H1 (cell line): ENCODE data around the gene VSTM2B. TPM values are rescaled to one million over a fixed set of nuclear protein-coding genes. Genes with fewer than 3 reads are reported as not detected.

Experiments used
- CTCF ChIA-PET: fragments of 300-600 bp; sonication (Branson Sonifier 250); formaldehyde crosslinking; loops from one replicate; lab custom pipeline; 2021; ENCODE audit not compliant: partially characterized antibody; lab: Charles Lee
- POLR2A ChIA-PET: fragments of 300-600 bp; sonication (Branson Sonifier 250); formaldehyde crosslinking; loops from one replicate; lab custom pipeline; 2021; ENCODE audit warnings: inconsistent platforms; ENCODE audit not compliant: partially characterized antibody; lab: Charles Lee
- DNase-seq, 2 experiments: peaks; one replicate each; pipeline versions ENCODE4 v3.0.0 to v3.0.0-alpha.2; 2010 to 2022; ENCODE audit warnings: low spot score in 2 of 2, low read depth in 1 of 2, mixed read lengths in 1 of 2
- FAIRE-seq: peaks from 2 replicates; lab custom pipeline; 2011; peaks lifted over from hg19 to GRCh38; lab: Jason Lieb, UNC
- H2AFZ ChIP-seq: 2 replicates; pipeline ENCODE4 v1.8.1; 2012; ENCODE audit warnings: low read length, inconsistent platforms
- H2AK5ac ChIP-seq: 2 replicates; pipeline ENCODE4 v1.6.1; 2013; ENCODE audit warnings: low read depth, low read length
- H2BK120ac ChIP-seq: replicated peaks from 2 replicates; pipeline ENCODE3; 2013; ENCODE audit warnings: low read depth, low read length, inconsistent platforms
- H2BK12ac ChIP-seq: 2 replicates; pipeline ENCODE4 v1.6.1; 2013; ENCODE audit warnings: low read depth, low read length
- H2BK15ac ChIP-seq: 2 replicates; pipeline ENCODE4 v1.6.1; 2013; ENCODE audit warnings: low read length
- H2BK20ac ChIP-seq: 2 replicates; pipeline ENCODE4 v1.6.1; 2013; ENCODE audit warnings: low read length
- H2BK5ac ChIP-seq: 2 replicates; pipeline ENCODE4 v1.6.1; 2013; ENCODE audit warnings: low read depth, low read length
- H3K14ac ChIP-seq: 2 replicates; pipeline ENCODE4 v1.6.1; 2013; ENCODE audit warnings: inconsistent platforms; ENCODE audit not compliant: insufficient read length
- H3K18ac ChIP-seq: 2 replicates; pipeline ENCODE4 v1.6.1; 2013; ENCODE audit warnings: low read length; ENCODE audit errors: extremely low read depth
- H3K23ac ChIP-seq: 2 replicates; pipeline ENCODE4 v1.6.1; 2013; ENCODE audit warnings: inconsistent platforms; ENCODE audit not compliant: insufficient read length
- H3K23me2 ChIP-seq: 2 replicates; pipeline ENCODE4 v1.6.1; 2013; ENCODE audit warnings: low read depth, low read length
- H3K27ac ChIP-seq: 2 replicates; pipeline ENCODE4 v1.6.1; 2011; ENCODE audit warnings: low read depth, low read length, inconsistent platforms
- H3K27me3 ChIP-seq, 4 experiments: replicated peaks in 1 of 4; 1 replicate in 1 of 4; 2 replicates in 3 of 4; pipeline versions ENCODE4 v1.6.1 to v1.8.1; 2011 to 2013; ENCODE audit warnings: low read length in 3 of 4, mild to moderate bottlenecking in 3 of 4, inconsistent platforms in 2 of 4, mixed read lengths in 2 of 4, moderate library complexity in 1 of 4; ENCODE audit not compliant: control insufficient read depth in 3 of 4, insufficient read depth in 3 of 4; ENCODE audit errors: extremely low read depth in 1 of 4
- H3K36me3 ChIP-seq, 4 experiments: 2 replicates each; pipeline versions ENCODE4 v1.6.1 to v1.8.1; 2011 to 2013; ENCODE audit warnings: mild to moderate bottlenecking in 4 of 4, low read length in 3 of 4, moderate library complexity in 2 of 4, control low read depth in 1 of 4, inconsistent platforms in 1 of 4; ENCODE audit not compliant: insufficient read depth in 4 of 4, control insufficient read depth in 2 of 4
- H3K4ac ChIP-seq: replicated peaks from 2 replicates; pipeline ENCODE3; 2013; ENCODE audit warnings: low read length, low read depth, mixed read lengths, inconsistent platforms; ENCODE audit not compliant: insufficient read length
- H3K4me1 ChIP-seq, 4 experiments: replicated peaks in 1 of 4; 1 replicate in 1 of 4; 2 replicates in 3 of 4; pipeline versions ENCODE4 v1.6.1 to v1.8.1; 2011 to 2013; ENCODE audit warnings: low read length in 3 of 4, inconsistent platforms in 2 of 4, mixed read lengths in 1 of 4; ENCODE audit not compliant: insufficient read depth in 4 of 4, control insufficient read depth in 3 of 4
- H3K4me2 ChIP-seq, 2 experiments: 2 replicates each; pipeline versions ENCODE4 v1.6.1 to v1.8.1; 2011 to 2013; ENCODE audit warnings: low read depth in 2 of 2, low read length in 2 of 2, control low read depth in 1 of 2, inconsistent platforms in 1 of 2, mild to moderate bottlenecking in 1 of 2; ENCODE audit not compliant: insufficient read depth in 1 of 2
- H3K4me3 ChIP-seq, 4 experiments: fragments of 200-600, 300-600 bp in 1 of 4; sonication (generic), shearing (Covaris generic), sonication (Bioruptor Twin) in 1 of 4; 2 replicates each; pipeline versions ENCODE4 v1.5.1 to v1.8.1; 2011 to 2016; ENCODE audit warnings: low read length in 4 of 4, low read depth in 3 of 4, control low read depth in 2 of 4, inconsistent platforms in 2 of 4, mild to moderate bottlenecking in 2 of 4, mixed read lengths in 1 of 4, moderate library complexity in 1 of 4; ENCODE audit not compliant: insufficient read depth in 2 of 4; ENCODE audit errors: extremely low read depth in 1 of 4
- H3K56ac ChIP-seq: replicated peaks from 2 replicates; pipeline ENCODE3; 2013; ENCODE audit warnings: low read depth, mild to moderate bottlenecking, mixed read lengths, low read length, inconsistent platforms; ENCODE audit not compliant: insufficient read length
- H3K79me1 ChIP-seq: 2 replicates; pipeline ENCODE4 v1.6.1; 2013; ENCODE audit warnings: low read depth, low read length, control low read depth
- H3K79me2 ChIP-seq, 2 experiments: 2 replicates each; pipeline versions ENCODE4 v1.6.1 to v1.8.1; 2012 to 2013; ENCODE audit warnings: low read length in 2 of 2, mild to moderate bottlenecking in 2 of 2, inconsistent platforms in 1 of 2; ENCODE audit not compliant: insufficient read depth in 2 of 2, control insufficient read depth in 1 of 2
- H3K9ac ChIP-seq, 4 experiments: replicated peaks in 1 of 4; 1 replicate in 1 of 4; 2 replicates in 3 of 4; pipeline versions ENCODE4 v1.6.1 to v1.8.1; 2011 to 2013; ENCODE audit warnings: low read depth in 3 of 4, low read length in 3 of 4, control low read depth in 2 of 4, mild to moderate bottlenecking in 2 of 4, moderate library complexity in 2 of 4, inconsistent platforms in 1 of 4; ENCODE audit errors: extremely low read depth in 1 of 4
- H3K9me3 ChIP-seq, 2 experiments: 2 replicates each; pipeline versions ENCODE4 v1.6.1 to v1.8.1; 2012 to 2013; ENCODE audit warnings: mild to moderate bottlenecking in 2 of 2, moderate library complexity in 2 of 2, control low read depth in 1 of 2, inconsistent platforms in 1 of 2, low read depth in 1 of 2, low read length in 1 of 2, mixed read lengths in 1 of 2; ENCODE audit not compliant: insufficient read depth in 2 of 2
- H4K20me1 ChIP-seq, 2 experiments: replicated peaks in 1 of 2; 2 replicates each; pipeline versions ENCODE3 to v1.8.1; 2011 to 2013; ENCODE audit warnings: inconsistent platforms in 2 of 2, low read length in 2 of 2, mild to moderate bottlenecking in 1 of 2; ENCODE audit not compliant: insufficient read depth in 2 of 2, control insufficient read depth in 1 of 2
- H4K5ac ChIP-seq: 2 replicates; pipeline ENCODE4 v1.6.1; 2013; ENCODE audit warnings: low read length, low read depth, mixed read lengths, inconsistent platforms; ENCODE audit not compliant: insufficient read length
- H4K8ac ChIP-seq: 2 replicates; pipeline ENCODE4 v1.8.0; 2013; ENCODE audit warnings: mild to moderate bottlenecking, moderate library complexity, low read length, inconsistent platforms; ENCODE audit not compliant: insufficient read depth; ENCODE audit errors: extremely low read depth
- H4K91ac ChIP-seq: replicated peaks from 2 replicates; pipeline ENCODE3; 2013; ENCODE audit warnings: low read length, mixed read lengths, inconsistent platforms; ENCODE audit not compliant: insufficient read length
- BRCA1 ChIP-seq: IDR thresholded peaks from 2 replicates; pipeline ENCODE4 v1.6.1; 2012; ENCODE audit warnings: low read depth, low read length, improper control_type of control experiment
- CREB1 ChIP-seq: IDR thresholded peaks from 2 replicates; pipeline ENCODE4 v1.6.1; 2012; ENCODE audit warnings: inconsistent platforms
- EP300 ChIP-seq, 2 experiments: IDR thresholded peaks; 1 replicate in 1 of 2; 2 replicates in 1 of 2; pipeline ENCODE4 v1.6.1; 2011 to 2012; ENCODE audit warnings: low read depth in 2 of 2, low read length in 2 of 2, mild to moderate bottlenecking in 2 of 2, borderline replicate concordance in 1 of 2, inconsistent platforms in 1 of 2, moderate library complexity in 1 of 2
- HDAC2 ChIP-seq, 2 experiments: fragments of 300-600 bp in 1 of 2; sonication (generic) in 1 of 2; IDR thresholded peaks; 2 replicates each; pipeline ENCODE4 v1.6.1; 2011 to 2012; ENCODE audit warnings: low read depth in 2 of 2, low read length in 2 of 2, mild to moderate bottlenecking in 2 of 2, moderate library complexity in 2 of 2, borderline replicate concordance in 1 of 2, inconsistent platforms in 1 of 2
- NRF1 ChIP-seq: IDR thresholded peaks from 2 replicates; pipeline ENCODE4 v1.6.1; 2011; ENCODE audit warnings: mild to moderate bottlenecking, low read depth, low read length, improper control_type of control experiment
- PHF8 ChIP-seq: fragments of 200-600 bp; sonication (generic); conservative IDR thresholded peaks from 2 replicates; pipeline ENCODE4 v1.7.1; 2012; ENCODE audit warnings: low read depth, mild to moderate bottlenecking, inconsistent platforms, low read length, moderate library complexity
- RNF2 ChIP-seq: fragments of 200-900, 300-1000 bp; sonication (generic); IDR thresholded peaks from 2 replicates; pipeline ENCODE4 v1.7.1; 2016; ENCODE audit warnings: borderline replicate concordance, low read depth, mild to moderate bottlenecking, antibody characterized with exemption, low read length; ENCODE audit not compliant: poor library complexity, severe bottlenecking; ENCODE audit errors: missing control alignments
- RXRA ChIP-seq: IDR thresholded peaks from 2 replicates; pipeline ENCODE4 v1.6.1; 2011; ENCODE audit warnings: low read depth, mild to moderate bottlenecking, low read length, moderate library complexity; ENCODE audit not compliant: insufficient read depth
- TAF1 ChIP-seq: IDR thresholded peaks from 2 replicates; pipeline ENCODE4 v1.6.1; 2011; ENCODE audit warnings: mild to moderate bottlenecking, low read depth, low read length
- ZNF274 ChIP-seq: IDR thresholded peaks from 2 replicates; pipeline ENCODE4 v1.7.0; 2012; ENCODE audit warnings: low read length, borderline replicate concordance; ENCODE audit errors: extremely low read depth
- WGBS, 2 experiments: shearing (Covaris generic) in 1 of 2; methylation state at CpG; one replicate each; pipeline versions ENCODE4 v1.1.6 to v1.1.7; 2013 to 2015; ENCODE audit warnings: low lambda C conversion rate in 2 of 2, mixed read lengths in 2 of 2, inconsistent platforms in 1 of 2, low coverage in 1 of 2, missing lambda C conversion rate in 1 of 2; ENCODE audit not compliant: insufficient replicate concordance in 2 of 2, insufficient coverage in 1 of 2, insufficient read length in 1 of 2; ENCODE audit errors: extremely low coverage in 1 of 2, missing lambda C conversion rate in 1 of 2; 5-methylcytosine and 5-hydroxymethylcytosine counted together
- polyA plus RNA-seq, 7 experiments: library from polyadenylated mRNA; depleted of rRNA in 3 of 7; stranded (reverse) in 5 of 7; unstranded in 2 of 7; fragments of >200 nt in 5 of 7; fragments of 200-250 nt in 2 of 7; gene quantifications; 1 replicate in 5 of 7; 2 replicates in 1 of 7; 4 replicates in 1 of 7; pipeline versions ENCODE4 v1.2.1 to v1.2.3, GENCODE V29; 2011 to 2013; ENCODE audit warnings: missing spikeins in 2 of 7, mixed read lengths in 2 of 7
- total RNA-seq: library from RNA; stranded (reverse); fragmentation: NEBNext Ultra II Directional; extraction: Animal tissue kit (Norgen Biotek cat#: 25700); gene quantifications from 2 replicates; pipeline ENCODE4 v1.2.1, GENCODE V29; 2021

The VSTM2B gene
- total and polyA plus RNA-seq, 2 of the 8 experiments (the other 6 are each of a cell fraction or from before 2014, with no cell fraction given) = 0.82 to 1.5 TPM

DNA sequence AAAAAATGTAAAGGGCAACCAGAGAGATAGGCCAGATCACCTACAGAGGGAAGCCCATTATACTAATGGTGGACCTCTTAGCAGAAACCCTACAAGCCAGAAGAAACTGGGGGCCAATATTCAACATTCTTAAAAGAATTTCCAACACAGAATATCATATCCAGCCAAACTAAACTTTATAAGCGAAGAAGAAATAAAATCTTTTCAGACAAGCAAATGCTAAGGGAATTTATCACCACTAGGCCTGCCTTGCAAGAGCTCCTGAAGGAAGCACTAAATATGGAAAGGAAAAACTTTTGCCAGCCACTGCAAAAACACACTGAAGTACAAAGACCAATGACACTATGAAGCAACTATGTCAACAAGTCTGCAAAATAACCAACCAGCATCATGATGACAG lies 28.4 kb downstream of the VSTM2B start:
- H3K36me3 ChIP-seq = no peaks in the 10 kb centered on the region
- no peak overlapping the region for H3K4me3 ChIP-seq
- H3K56ac ChIP-seq = no peak overlapping the region
- H2BK120ac ChIP-seq = no peak overlapping the region
- no peaks in the 10 kb centered on the region for H3K9me3 ChIP-seq
- no peaks in the 10 kb centered on the region for H4K20me1 ChIP-seq
- H2AK5ac ChIP-seq = no peak overlapping the region
- no peak overlapping the region for H4K91ac ChIP-seq
- no peak overlapping the region for H2AFZ ChIP-seq
- H4K5ac ChIP-seq = no peak overlapping the region
- no peak overlapping the region for H2BK15ac ChIP-seq
- 93% methylated on average over 1 of the region's 1 CpG; no CpG with 5 or more reads in 1 of the 2 experiments for WGBS, 2 experiments
- POLR2A ChIA-PET = no interaction called here
- H3K79me1 ChIP-seq = no peaks in the 10 kb centered on the region
- H2BK12ac ChIP-seq = no peak overlapping the region
- no peak overlapping the region for H3K4ac ChIP-seq
- CTCF ChIA-PET = interaction anchor here (1.8 kb wide), 1 partner anchor 9 kb away, joined by 4 read pairs; no protein-coding TSS in a partner anchor
- H3K9ac ChIP-seq = no peak overlapping the region
- H3K27ac ChIP-seq = no peak overlapping the region
- H2BK5ac ChIP-seq = no peak overlapping the region
- no peaks in the 10 kb centered on the region for H3K79me2 ChIP-seq
- no peak overlapping the region for H2BK20ac ChIP-seq
- no peak overlapping the region for H3K4me2 ChIP-seq
- H3K14ac ChIP-seq = no peak overlapping the region
- H3K23me2 ChIP-seq = no peaks in the 10 kb centered on the region
- TF ChIP-seq TAF1 = no peak
- no peak for TF ChIP-seq NRF1
- TF ChIP-seq BRCA1 = no peak
- no peak for TF ChIP-seq RXRA
- TF ChIP-seq CREB1 = no peak
- TF ChIP-seq EP300 (IDR thresholded peaks at IDR 0.05; ENCODE audit: borderline replicate concordance in 1 of 2, low read depth in 2 of 2, low read length in 2 of 2) = no peak
- TF ChIP-seq ZNF274 = no peak
- no peak for TF ChIP-seq PHF8
- no peak for TF ChIP-seq HDAC2 (IDR thresholded peaks at IDR 0.05; ENCODE audit: borderline replicate concordance in 1 of 2, low read depth in 2 of 2, low read length in 2 of 2)
- no peak for TF ChIP-seq RNF2
- FAIRE-seq (no peak), DNase-seq (no peak)
- H3K23ac ChIP-seq = no peak overlapping the region
- H3K18ac ChIP-seq = no peak overlapping the region
- H3K4me1 ChIP-seq = no peaks in the 10 kb centered on the region; a peak in 1 of 7 replicates
- no peaks in the 10 kb centered on the region for H3K27me3 ChIP-seq
- H4K8ac ChIP-seq = no peak overlapping the region
